Measurements from ENCODE around the gene FRMD3. TPM values are rescaled to one million over a fixed set of nuclear protein-coding genes. Genes with fewer than 3 reads are reported as not detected.

The FRMD3 gene
- total RNA-seq, 1 experiment from 2014 or later, result 0.36 TPM

DNA sequence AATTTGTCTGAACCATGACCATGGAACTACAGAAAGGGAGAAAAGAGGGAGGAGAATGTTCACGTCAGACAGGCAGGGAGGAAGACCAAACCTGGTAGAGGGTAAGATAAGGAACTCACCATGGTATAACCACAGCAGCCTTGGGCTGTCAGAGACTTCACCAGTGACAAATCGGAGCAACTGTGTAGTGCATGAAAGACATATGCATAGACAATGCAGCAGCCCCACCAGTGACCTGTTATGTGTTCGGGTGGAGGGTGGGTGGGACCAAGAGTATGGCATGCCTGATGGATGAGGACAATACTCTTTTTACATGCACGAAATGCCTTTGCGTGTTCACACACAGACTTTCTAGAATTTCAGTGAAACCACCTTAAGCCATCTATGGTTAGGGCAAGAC is 253.5 kb downstream of the FRMD3 start:
- no peak for DNase-seq (ENCODE audit: low read depth)

- DNase-seq (ENCODE audit: low read depth), result no peak
Measured at GRCh38 chr9:83283528-83283927, 254.7 kb downstream of the FRMD3 start.

GRCh38 chr9:83281306-83282255 is 256.6 kb downstream of the FRMD3 start:
- DNase-seq (ENCODE audit: low read depth), result peak; percentile 44

DNA sequence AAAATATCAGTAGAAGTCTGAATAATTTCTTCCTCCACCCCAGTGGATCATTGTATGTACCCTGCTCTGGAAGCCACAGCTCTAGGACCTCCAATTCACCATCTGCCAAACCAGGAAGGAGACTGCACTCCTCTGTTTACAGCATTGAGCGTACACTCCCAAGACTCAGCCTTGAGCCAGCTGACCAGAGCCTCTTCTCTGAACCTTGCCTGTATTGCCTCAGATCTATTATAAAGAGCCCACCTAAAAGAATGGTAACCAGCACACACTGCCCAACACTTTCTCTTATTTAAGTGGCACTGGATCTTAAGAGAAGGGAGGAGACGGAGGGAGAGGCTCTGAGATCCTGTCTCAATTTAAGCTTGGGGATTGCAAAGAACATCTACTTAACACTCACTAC is 257.4 kb downstream of the FRMD3 start:
- DNase-seq (ENCODE audit: low read depth), result no peak

GRCh38 chr9:83280268-83280667 is 257.9 kb downstream of the FRMD3 start:
- peak; percentile 16 for DNase-seq (ENCODE audit: low read depth)

DNA sequence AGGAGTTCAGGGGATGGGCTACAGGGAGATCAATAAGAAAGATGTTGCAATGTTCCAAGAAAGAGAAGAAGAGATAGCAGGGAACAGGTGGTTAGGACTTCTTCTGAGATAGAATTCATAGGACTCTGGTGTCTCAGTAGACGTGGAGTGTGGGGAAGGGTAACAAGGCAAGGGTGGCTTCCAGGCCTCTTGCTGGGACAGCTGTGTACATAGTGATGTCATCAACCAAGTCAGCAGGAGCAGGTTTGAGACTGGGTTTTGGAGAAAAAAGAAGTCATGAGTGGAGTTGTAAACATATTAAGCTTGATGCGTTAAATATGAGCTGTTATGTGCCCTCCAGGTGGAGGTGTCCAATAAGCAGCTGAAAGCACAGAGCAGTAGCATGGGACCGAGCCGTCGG is 263.4 kb downstream of the FRMD3 start:
- no peak for DNase-seq (ENCODE audit: low read depth)

- no peak for DNase-seq (ENCODE audit: low read depth)
Measured at GRCh38 chr9:83271665-83272071, 266.5 kb downstream of the FRMD3 start.

DNA sequence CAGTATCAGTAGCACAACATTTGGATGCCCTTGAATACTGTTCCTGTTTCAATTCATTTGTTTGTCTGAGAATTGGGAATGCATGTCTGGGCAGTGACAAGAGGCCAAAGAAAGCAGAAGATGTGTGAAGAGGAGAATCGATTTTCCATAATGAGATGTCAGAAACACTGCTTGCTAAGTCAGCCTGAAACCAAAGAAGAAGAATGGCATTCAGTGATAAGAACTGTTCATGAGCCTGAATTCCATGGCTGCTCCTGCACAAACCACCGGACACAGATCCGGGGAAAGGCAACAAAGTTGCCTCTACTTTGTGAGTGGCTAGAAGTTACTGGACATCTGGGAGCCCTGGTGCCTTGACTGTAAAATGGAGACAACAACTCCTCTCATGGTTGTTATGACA is 268.1 kb downstream of the FRMD3 start:
- DNase-seq (ENCODE audit: low read depth), result no peak

DNA sequence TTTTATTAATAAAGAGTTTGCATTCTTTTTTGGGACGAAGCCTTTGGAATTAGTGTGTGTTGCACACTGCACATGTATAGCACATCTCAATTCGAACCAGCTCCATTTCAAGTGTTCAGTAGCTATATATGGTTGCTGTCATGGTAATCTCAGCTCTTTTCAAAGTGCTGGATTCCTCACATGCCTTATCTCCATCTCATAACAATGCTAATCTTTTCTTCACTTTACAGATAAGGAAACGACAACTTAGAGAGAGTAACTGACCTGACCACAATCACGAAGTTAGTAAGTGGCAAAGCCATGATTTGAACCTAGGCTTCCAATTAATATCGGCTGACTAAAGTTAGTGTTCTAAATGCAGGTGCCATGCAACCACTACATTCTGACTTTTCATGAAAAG is 270.5 kb downstream of the FRMD3 start:
- DNase-seq (ENCODE audit: low read depth), result no peak

GRCh38 chr9:83266666-83267496 is 271.3 kb downstream of the FRMD3 start:
- DNase-seq (ENCODE audit: low read depth), result peak; percentile 24

GRCh38 chr9:83266331-83266665 is 271.9 kb downstream of the FRMD3 start:
- DNase-seq (ENCODE audit: low read depth), result no peak

- no peak for DNase-seq (ENCODE audit: low read depth)
Measured at GRCh38 chr9:83264315-83264714, 273.9 kb downstream of the FRMD3 start.

GRCh38 chr9:83259558-83259957 is 278.6 kb downstream of the FRMD3 start:
- DNase-seq (ENCODE audit: low read depth), result no peak

DNA sequence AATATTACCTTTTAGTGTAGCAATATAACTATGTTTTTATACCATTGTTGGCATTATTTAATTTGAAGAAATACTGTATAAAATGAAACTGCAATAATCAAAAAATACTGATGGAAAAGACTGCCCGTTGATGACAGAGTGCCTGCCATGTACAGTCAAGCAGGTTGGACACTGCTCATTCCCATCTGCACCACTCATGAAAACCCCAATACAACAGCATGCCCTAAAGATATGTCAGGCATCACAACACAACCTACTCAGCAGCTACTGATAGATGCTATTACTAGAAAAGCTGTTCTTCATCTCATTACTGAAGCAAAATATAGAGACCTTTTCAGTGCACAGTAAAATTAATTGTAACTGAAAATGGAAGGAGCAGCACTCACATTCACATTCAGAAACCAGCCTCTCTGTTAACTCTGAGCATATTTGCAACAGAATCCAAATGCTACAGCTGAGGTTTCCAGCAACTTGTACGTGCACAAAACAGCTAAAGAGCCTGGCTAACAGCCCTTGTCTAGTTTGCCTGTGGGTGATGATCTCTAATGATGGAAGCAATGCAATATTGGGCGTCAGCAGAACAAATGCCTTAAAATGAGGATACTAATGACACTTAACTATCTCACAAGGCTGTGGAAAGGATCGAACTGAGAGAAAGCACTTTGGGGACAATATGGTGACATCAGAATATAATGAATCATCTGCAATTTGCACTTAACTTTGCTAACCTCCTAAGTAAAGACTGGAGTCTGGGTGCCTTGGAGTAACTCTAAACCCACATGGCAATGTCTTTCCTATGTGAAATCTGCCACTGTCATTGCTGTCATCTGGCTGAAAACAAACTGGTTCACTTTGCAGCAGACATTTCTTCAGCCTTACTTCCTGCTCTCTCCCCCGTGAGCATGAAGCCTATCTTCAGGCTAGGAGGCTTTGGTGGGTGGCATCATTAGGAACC is 280.0 kb downstream of the FRMD3 start:
- no peak for DNase-seq (ENCODE audit: low read depth)

DNA sequence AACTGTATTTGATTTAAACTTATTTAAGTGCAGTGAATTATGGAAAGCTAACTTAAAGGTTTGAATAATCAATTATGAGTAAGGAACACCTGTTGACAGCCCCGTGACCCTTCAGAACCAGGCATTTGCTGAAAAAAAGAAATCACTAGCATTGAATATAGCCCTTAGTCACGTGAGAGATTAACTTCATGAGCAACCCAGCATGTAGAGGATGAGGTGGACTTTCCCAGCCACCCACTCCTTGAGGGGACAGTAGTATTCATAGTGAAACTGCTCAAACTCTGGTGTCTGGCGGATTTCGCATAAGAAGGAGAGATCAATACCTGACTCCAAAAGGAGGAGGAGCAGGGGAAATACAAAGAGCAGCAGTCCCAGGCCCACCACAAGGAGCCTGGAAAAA is 290.5 kb downstream of the FRMD3 start:
- no peak for DNase-seq (ENCODE audit: low read depth)

- DNase-seq (ENCODE audit: low read depth), result no peak
Measured at GRCh38 chr9:83245979-83246659, 292.1 kb downstream of the FRMD3 start.

GRCh38 chr9:83242066-83242465 is 296.1 kb downstream of the FRMD3 start:
- DNase-seq (ENCODE audit: low read depth), result no peak

GRCh38 chr9:83240671-83241070 is 297.5 kb downstream of the FRMD3 start:
- no peak for DNase-seq (ENCODE audit: low read depth)

GRCh38 chr9:83239747-83240146 is 298.5 kb downstream of the FRMD3 start:
- DNase-seq (ENCODE audit: low read depth), result no peak

GRCh38 chr9:83238871-83239640 is 299.1 kb downstream of the FRMD3 start:
- no peak for DNase-seq (ENCODE audit: low read depth)
